ENCODE measurements around the gene PPP2CA. TPM values are rescaled to one million over a fixed set of nuclear protein-coding genes. Genes with fewer than 3 reads are reported as not detected.
"Not testable (repeated sequence)": the region's sequence is repeated elsewhere in the genome, so short reads cannot be mapped to it uniquely, and the experiment has no call there.

PPP2CA gene
- total RNA-seq, 4 donors from 2014 or later: 89.0 to 142 (median 115) TPM

- no peaks in the 10 kb centered on the region for H3K27me3 ChIP-seq
- H3K9me3 ChIP-seq: no peaks in the 10 kb centered on the region
- intact Hi-C loops (cut with DNase I): no loop called here
- no peak overlapping the region for H3K27ac ChIP-seq (replicated peaks in 1 of 4)
- TF ChIP-seq POLR2A (IDR thresholded peaks at IDR 0.05; ENCODE audit: low read depth): no peak
- TF ChIP-seq, protein P1, sequence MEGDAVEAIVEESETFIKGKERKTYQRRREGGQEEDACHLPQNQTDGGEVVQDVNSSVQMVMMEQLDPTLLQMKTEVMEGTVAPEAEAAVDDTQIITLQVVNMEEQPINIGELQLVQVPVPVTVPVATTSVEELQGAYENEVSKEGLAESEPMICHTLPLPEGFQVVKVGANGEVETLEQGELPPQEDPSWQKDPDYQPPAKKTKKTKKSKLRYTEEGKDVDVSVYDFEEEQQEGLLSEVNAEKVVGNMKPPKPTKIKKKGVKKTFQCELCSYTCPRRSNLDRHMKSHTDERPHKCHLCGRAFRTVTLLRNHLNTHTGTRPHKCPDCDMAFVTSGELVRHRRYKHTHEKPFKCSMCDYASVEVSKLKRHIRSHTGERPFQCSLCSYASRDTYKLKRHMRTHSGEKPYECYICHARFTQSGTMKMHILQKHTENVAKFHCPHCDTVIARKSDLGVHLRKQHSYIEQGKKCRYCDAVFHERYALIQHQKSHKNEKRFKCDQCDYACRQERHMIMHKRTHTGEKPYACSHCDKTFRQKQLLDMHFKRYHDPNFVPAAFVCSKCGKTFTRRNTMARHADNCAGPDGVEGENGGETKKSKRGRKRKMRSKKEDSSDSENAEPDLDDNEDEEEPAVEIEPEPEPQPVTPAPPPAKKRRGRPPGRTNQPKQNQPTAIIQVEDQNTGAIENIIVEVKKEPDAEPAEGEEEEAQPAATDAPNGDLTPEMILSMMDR (IDR thresholded peaks at IDR 0.05): no peak
- TF ChIP-seq EP300 (IDR thresholded peaks at IDR 0.05): no peak
- TF ChIP-seq POLR2AphosphoS5 (IDR thresholded peaks at IDR 0.05): no peak
- H3K36me3 ChIP-seq: peaks cover 0 to 2% (median 0%) of the 10 kb centered on the region in 4 donors
- no peak for DNase-seq (ENCODE audit: extremely low spot score)
- H3K4me1 ChIP-seq: peaks cover 40 to 95% (median 87%) of the 10 kb centered on the region in 4 donors
- WGBS: 56% methylated on average over 2 of the region's 2 CpGs
- H3K4me3 ChIP-seq: no peak overlapping the region
Observed at GRCh38 chr5:134215757-134216156, 10.1 kb downstream of the PPP2CA start.

DNA sequence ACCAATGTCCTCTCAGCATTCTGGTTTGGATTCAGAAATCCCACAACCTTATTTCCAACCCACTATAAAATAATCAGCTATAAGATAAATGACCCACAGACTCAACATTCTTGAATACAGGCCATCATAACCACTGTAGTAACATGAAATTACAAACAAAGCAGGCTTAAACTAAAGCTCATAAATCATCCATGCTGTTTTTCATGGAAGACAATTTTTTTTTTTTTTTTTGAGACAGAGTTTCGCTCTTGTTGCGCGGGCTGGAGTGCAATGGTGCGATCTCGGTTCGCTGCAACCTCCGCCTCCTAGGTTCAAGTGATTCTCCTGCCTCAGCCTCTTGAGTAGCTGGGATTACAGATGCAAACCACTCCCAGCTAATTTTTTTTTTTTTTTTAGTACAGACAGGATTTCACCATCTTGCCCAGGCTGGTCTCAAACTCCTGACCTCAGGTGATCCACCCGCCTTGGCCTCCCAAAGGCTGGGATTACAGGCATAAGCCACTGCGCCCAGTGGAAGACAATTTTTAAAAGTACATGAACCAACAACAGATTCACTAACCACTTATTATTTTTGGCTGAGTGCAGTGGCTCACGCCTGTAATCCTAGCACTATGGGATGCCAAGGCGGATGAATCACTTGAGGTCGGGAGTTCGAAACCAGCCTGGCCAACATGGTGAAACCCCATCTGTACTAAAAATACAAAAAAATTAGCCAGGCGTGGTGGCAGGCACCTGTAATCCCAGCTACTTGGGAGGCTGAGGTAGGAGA lies 14.4 kb downstream of the PPP2CA start:
- intact Hi-C loops (cut with DNase I): not testable (repeated sequence)

DNA sequence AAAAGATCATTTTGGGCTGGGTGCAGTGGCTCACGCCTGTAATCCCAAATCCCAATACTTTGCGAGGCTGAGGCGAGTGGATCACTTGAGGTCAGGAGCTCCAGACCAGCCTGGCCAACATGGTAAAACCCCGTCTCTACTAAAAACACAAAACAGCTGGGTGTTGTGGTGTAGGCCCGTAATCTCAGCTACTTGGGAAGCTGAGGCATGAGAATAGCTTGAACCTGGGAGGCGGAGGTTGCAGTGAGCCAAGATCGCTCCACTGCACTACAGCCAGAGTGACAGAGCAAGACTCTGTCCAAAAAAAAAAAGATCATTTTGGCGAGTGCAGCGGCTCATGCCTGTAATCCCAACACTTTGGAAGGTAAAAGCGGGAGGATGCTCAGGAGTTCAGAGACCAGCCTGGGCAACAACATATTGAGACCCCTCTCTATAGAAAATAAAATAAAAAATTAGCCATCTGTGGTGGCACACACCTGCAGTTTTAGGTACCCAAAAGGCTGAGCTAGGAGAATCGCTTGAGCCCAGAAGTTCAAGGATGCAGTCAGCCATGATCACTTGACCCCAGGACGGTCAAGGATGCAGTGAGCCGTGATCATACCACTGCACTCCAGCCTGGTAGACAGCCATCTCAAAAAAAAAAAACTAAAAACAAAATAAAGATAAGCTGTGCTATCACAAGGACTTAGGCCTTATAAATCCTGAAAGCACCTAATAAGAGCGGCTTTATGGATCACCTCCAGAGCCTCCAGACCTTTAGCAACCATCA lies 16.2 kb downstream of the PPP2CA start:
- Histone ChIP-seq H3K36me3 (peaks cover 0 to 13% (median 3%) of the 10 kb centered on the region in 4 donors), H3K27me3 (no peaks in the 10 kb centered on the region), H3K4me3 (no peak overlapping the region), H3K27ac (replicated peaks in 1 of 4) (peak overlapping the region in 1 of 4 donors; percentile 8), H3K9me3 (no peaks in the 10 kb centered on the region), H3K4me1 (peaks cover 54 to 81% (median 75%) of the 10 kb centered on the region in 4 donors)
- no peak for TF ChIP-seq POLR2A (IDR thresholded peaks at IDR 0.05; ENCODE audit: low read depth)
- no peak for DNase-seq (ENCODE audit: extremely low spot score)
- 76% methylated on average over 14 of the region's 14 CpGs for WGBS
- intact Hi-C loops (cut with DNase I): no loop called here

More for the DNA sequence above, 14.4 kb downstream of the PPP2CA start:
- H3K4me3 ChIP-seq; H3K27me3 ChIP-seq; H3K36me3 ChIP-seq; H3K9me3 ChIP-seq; DNase-seq (ENCODE audit: extremely low spot score); H3K27ac ChIP-seq (replicated peaks in 1 of 4): not testable (repeated sequence)
- 79% methylated on average over 14 of the region's 14 CpGs for WGBS
- H3K4me1 ChIP-seq: peaks cover 54 to 95% (median 91%) of the 10 kb centered on the region in 4 donors

- H3K4me1 ChIP-seq: peaks cover 54 to 65% (median 63%) of the 10 kb centered on the region in 4 donors
- H3K4me3 ChIP-seq: no peak overlapping the region
- no peak overlapping the region for H3K27ac ChIP-seq (replicated peaks in 1 of 4)
- WGBS: 70% methylated on average over 1 of the region's 1 CpG
- no peaks in the 10 kb centered on the region for H3K27me3 ChIP-seq
- TF ChIP-seq EP300 (IDR thresholded peaks at IDR 0.05) (no peak), POLR2AphosphoS5 (IDR thresholded peaks at IDR 0.05) (no peak), POLR2A (IDR thresholded peaks at IDR 0.05; ENCODE audit: low read depth) (no peak)
- TF ChIP-seq, protein P1 (IDR thresholded peaks at IDR 0.05): no peak
- no peak for DNase-seq (ENCODE audit: extremely low spot score)
- no peaks in the 10 kb centered on the region for H3K9me3 ChIP-seq
- intact Hi-C loops (cut with DNase I): no loop called here
- peaks cover 0 to 30% (median 15%) of the 10 kb centered on the region in 4 donors for H3K36me3 ChIP-seq
Observed at GRCh38 chr5:134207696-134208095, 18.2 kb downstream of the PPP2CA start.

- H3K4me1 ChIP-seq: peaks cover 48 to 55% (median 55%) of the 10 kb centered on the region in 4 donors
Observed at GRCh38 chr5:134206627-134207160, 19.2 kb downstream of the PPP2CA start.

More at GRCh38 chr5:134206627-134207160, 19.2 kb downstream of the PPP2CA start:
- H3K27me3 ChIP-seq: no peaks in the 10 kb centered on the region
- no peaks in the 10 kb centered on the region for H3K9me3 ChIP-seq
- no peak overlapping the region for H3K4me3 ChIP-seq
- peaks cover 0 to 38% (median 20%) of the 10 kb centered on the region in 4 donors for H3K36me3 ChIP-seq
- H3K27ac ChIP-seq (replicated peaks in 1 of 4): no peak overlapping the region
- no peak for DNase-seq (ENCODE audit: extremely low spot score)
- TF ChIP-seq, protein P1 (IDR thresholded peaks at IDR 0.05): no peak
- TF ChIP-seq POLR2A (IDR thresholded peaks at IDR 0.05; ENCODE audit: low read depth): no peak
- no peak for TF ChIP-seq EP300 (IDR thresholded peaks at IDR 0.05)
- no peak for TF ChIP-seq POLR2AphosphoS5 (IDR thresholded peaks at IDR 0.05)
- intact Hi-C loops (cut with DNase I): no loop called here
- 84% methylated on average over 7 of the region's 7 CpGs for WGBS
